H1 (cell line): ENCODE data around the gene NIM1K. TPM values are rescaled to one million over a fixed set of nuclear protein-coding genes. Genes with fewer than 3 reads are reported as not detected.

Source experiments
- CTCF ChIA-PET: fragments of 300-600 bp; sonication (Branson Sonifier 250); formaldehyde crosslinking; loops from one replicate; lab custom pipeline; 2021; ENCODE audit not compliant: partially characterized antibody; lab: Charles Lee
- POLR2A ChIA-PET: fragments of 300-600 bp; sonication (Branson Sonifier 250); formaldehyde crosslinking; loops from one replicate; lab custom pipeline; 2021; ENCODE audit warnings: inconsistent platforms; ENCODE audit not compliant: partially characterized antibody; lab: Charles Lee
- DNase-seq, 2 experiments: peaks; one replicate each; pipeline versions ENCODE4 v3.0.0 to v3.0.0-alpha.2; 2010 to 2022; ENCODE audit warnings: low spot score in 2 of 2, low read depth in 1 of 2, mixed read lengths in 1 of 2
- FAIRE-seq: peaks from 2 replicates; lab custom pipeline; 2011; peaks lifted over from hg19 to GRCh38; lab: Jason Lieb, UNC
- H2AFZ ChIP-seq: 2 replicates; pipeline ENCODE4 v1.8.1; 2012; ENCODE audit warnings: low read length, inconsistent platforms
- H2AK5ac ChIP-seq: 2 replicates; pipeline ENCODE4 v1.6.1; 2013; ENCODE audit warnings: low read depth, low read length
- H2BK120ac ChIP-seq: replicated peaks from 2 replicates; pipeline ENCODE3; 2013; ENCODE audit warnings: low read depth, low read length, inconsistent platforms
- H2BK12ac ChIP-seq: 2 replicates; pipeline ENCODE4 v1.6.1; 2013; ENCODE audit warnings: low read depth, low read length
- H2BK15ac ChIP-seq: 2 replicates; pipeline ENCODE4 v1.6.1; 2013; ENCODE audit warnings: low read length
- H2BK20ac ChIP-seq: 2 replicates; pipeline ENCODE4 v1.6.1; 2013; ENCODE audit warnings: low read length
- H2BK5ac ChIP-seq: 2 replicates; pipeline ENCODE4 v1.6.1; 2013; ENCODE audit warnings: low read depth, low read length
- H3K14ac ChIP-seq: 2 replicates; pipeline ENCODE4 v1.6.1; 2013; ENCODE audit warnings: inconsistent platforms; ENCODE audit not compliant: insufficient read length
- H3K18ac ChIP-seq: 2 replicates; pipeline ENCODE4 v1.6.1; 2013; ENCODE audit warnings: low read length; ENCODE audit errors: extremely low read depth
- H3K23ac ChIP-seq: 2 replicates; pipeline ENCODE4 v1.6.1; 2013; ENCODE audit warnings: inconsistent platforms; ENCODE audit not compliant: insufficient read length
- H3K23me2 ChIP-seq: 2 replicates; pipeline ENCODE4 v1.6.1; 2013; ENCODE audit warnings: low read depth, low read length
- H3K27ac ChIP-seq: 2 replicates; pipeline ENCODE4 v1.6.1; 2011; ENCODE audit warnings: low read depth, low read length, inconsistent platforms
- H3K27me3 ChIP-seq, 4 experiments: replicated peaks in 1 of 4; 1 replicate in 1 of 4; 2 replicates in 3 of 4; pipeline versions ENCODE4 v1.6.1 to v1.8.1; 2011 to 2013; ENCODE audit warnings: low read length in 3 of 4, mild to moderate bottlenecking in 3 of 4, inconsistent platforms in 2 of 4, mixed read lengths in 2 of 4, moderate library complexity in 1 of 4; ENCODE audit not compliant: control insufficient read depth in 3 of 4, insufficient read depth in 3 of 4; ENCODE audit errors: extremely low read depth in 1 of 4
- H3K36me3 ChIP-seq, 4 experiments: 2 replicates each; pipeline versions ENCODE4 v1.6.1 to v1.8.1; 2011 to 2013; ENCODE audit warnings: mild to moderate bottlenecking in 4 of 4, low read length in 3 of 4, moderate library complexity in 2 of 4, control low read depth in 1 of 4, inconsistent platforms in 1 of 4; ENCODE audit not compliant: insufficient read depth in 4 of 4, control insufficient read depth in 2 of 4
- H3K4ac ChIP-seq: replicated peaks from 2 replicates; pipeline ENCODE3; 2013; ENCODE audit warnings: low read length, low read depth, mixed read lengths, inconsistent platforms; ENCODE audit not compliant: insufficient read length
- H3K4me1 ChIP-seq, 4 experiments: replicated peaks in 1 of 4; 1 replicate in 1 of 4; 2 replicates in 3 of 4; pipeline versions ENCODE4 v1.6.1 to v1.8.1; 2011 to 2013; ENCODE audit warnings: low read length in 3 of 4, inconsistent platforms in 2 of 4, mixed read lengths in 1 of 4; ENCODE audit not compliant: insufficient read depth in 4 of 4, control insufficient read depth in 3 of 4
- H3K4me2 ChIP-seq, 2 experiments: 2 replicates each; pipeline versions ENCODE4 v1.6.1 to v1.8.1; 2011 to 2013; ENCODE audit warnings: low read depth in 2 of 2, low read length in 2 of 2, control low read depth in 1 of 2, inconsistent platforms in 1 of 2, mild to moderate bottlenecking in 1 of 2; ENCODE audit not compliant: insufficient read depth in 1 of 2
- H3K4me3 ChIP-seq, 4 experiments: fragments of 200-600, 300-600 bp in 1 of 4; sonication (generic), shearing (Covaris generic), sonication (Bioruptor Twin) in 1 of 4; 2 replicates each; pipeline versions ENCODE4 v1.5.1 to v1.8.1; 2011 to 2016; ENCODE audit warnings: low read length in 4 of 4, low read depth in 3 of 4, control low read depth in 2 of 4, inconsistent platforms in 2 of 4, mild to moderate bottlenecking in 2 of 4, mixed read lengths in 1 of 4, moderate library complexity in 1 of 4; ENCODE audit not compliant: insufficient read depth in 2 of 4; ENCODE audit errors: extremely low read depth in 1 of 4
- H3K56ac ChIP-seq: replicated peaks from 2 replicates; pipeline ENCODE3; 2013; ENCODE audit warnings: low read depth, mild to moderate bottlenecking, mixed read lengths, low read length, inconsistent platforms; ENCODE audit not compliant: insufficient read length
- H3K79me1 ChIP-seq: 2 replicates; pipeline ENCODE4 v1.6.1; 2013; ENCODE audit warnings: low read depth, low read length, control low read depth
- H3K79me2 ChIP-seq, 2 experiments: 2 replicates each; pipeline versions ENCODE4 v1.6.1 to v1.8.1; 2012 to 2013; ENCODE audit warnings: low read length in 2 of 2, mild to moderate bottlenecking in 2 of 2, inconsistent platforms in 1 of 2; ENCODE audit not compliant: insufficient read depth in 2 of 2, control insufficient read depth in 1 of 2
- H3K9ac ChIP-seq, 4 experiments: replicated peaks in 1 of 4; 1 replicate in 1 of 4; 2 replicates in 3 of 4; pipeline versions ENCODE4 v1.6.1 to v1.8.1; 2011 to 2013; ENCODE audit warnings: low read depth in 3 of 4, low read length in 3 of 4, control low read depth in 2 of 4, mild to moderate bottlenecking in 2 of 4, moderate library complexity in 2 of 4, inconsistent platforms in 1 of 4; ENCODE audit errors: extremely low read depth in 1 of 4
- H3K9me3 ChIP-seq, 2 experiments: 2 replicates each; pipeline versions ENCODE4 v1.6.1 to v1.8.1; 2012 to 2013; ENCODE audit warnings: mild to moderate bottlenecking in 2 of 2, moderate library complexity in 2 of 2, control low read depth in 1 of 2, inconsistent platforms in 1 of 2, low read depth in 1 of 2, low read length in 1 of 2, mixed read lengths in 1 of 2; ENCODE audit not compliant: insufficient read depth in 2 of 2
- H4K20me1 ChIP-seq, 2 experiments: replicated peaks in 1 of 2; 2 replicates each; pipeline versions ENCODE3 to v1.8.1; 2011 to 2013; ENCODE audit warnings: inconsistent platforms in 2 of 2, low read length in 2 of 2, mild to moderate bottlenecking in 1 of 2; ENCODE audit not compliant: insufficient read depth in 2 of 2, control insufficient read depth in 1 of 2
- H4K5ac ChIP-seq: 2 replicates; pipeline ENCODE4 v1.6.1; 2013; ENCODE audit warnings: low read length, low read depth, mixed read lengths, inconsistent platforms; ENCODE audit not compliant: insufficient read length
- H4K8ac ChIP-seq: 2 replicates; pipeline ENCODE4 v1.8.0; 2013; ENCODE audit warnings: mild to moderate bottlenecking, moderate library complexity, low read length, inconsistent platforms; ENCODE audit not compliant: insufficient read depth; ENCODE audit errors: extremely low read depth
- H4K91ac ChIP-seq: replicated peaks from 2 replicates; pipeline ENCODE3; 2013; ENCODE audit warnings: low read length, mixed read lengths, inconsistent platforms; ENCODE audit not compliant: insufficient read length
- ATF2 ChIP-seq: IDR thresholded peaks from 2 replicates; pipeline ENCODE4 v1.6.1; 2012; ENCODE audit warnings: low read length, inconsistent platforms
- BCL11A ChIP-seq, 2 experiments: IDR thresholded peaks; one replicate each; pipeline ENCODE4 v1.6.1; 2011; ENCODE audit warnings: low read depth in 2 of 2, low read length in 2 of 2, mild to moderate bottlenecking in 2 of 2
- CREB1 ChIP-seq: IDR thresholded peaks from 2 replicates; pipeline ENCODE4 v1.6.1; 2012; ENCODE audit warnings: inconsistent platforms
- EGR1 ChIP-seq: IDR thresholded peaks from 2 replicates; pipeline ENCODE4 v1.6.1; 2011; ENCODE audit warnings: low read depth, low read length, borderline replicate concordance
- FOSL1 ChIP-seq: IDR thresholded peaks from 2 replicates; pipeline ENCODE4 v1.6.1; 2011; ENCODE audit warnings: mild to moderate bottlenecking, low read depth, low read length, moderate library complexity; ENCODE audit not compliant: insufficient read depth
- KDM4A ChIP-seq: IDR thresholded peaks from one replicate; pipeline ENCODE4 v1.7.1; 2012; ENCODE audit warnings: low read depth, mild to moderate bottlenecking, moderate library complexity, low read length, inconsistent platforms; ENCODE audit not compliant: severe bottlenecking
- KDM5A ChIP-seq: fragments of 200-600 bp; IDR thresholded peaks from 2 replicates; pipeline ENCODE4 v1.7.1; 2012; ENCODE audit warnings: mild to moderate bottlenecking, low read length, inconsistent platforms, mixed read lengths
- NANOG ChIP-seq: IDR thresholded peaks from 2 replicates; pipeline ENCODE4 v1.6.1; 2011; ENCODE audit warnings: low read length, low read depth, mild to moderate bottlenecking, inconsistent platforms; ENCODE audit not compliant: insufficient read depth, poor library complexity, severe bottlenecking
- TAF7 ChIP-seq: optimal IDR thresholded peaks from 2 replicates; pipeline ENCODE3; 2011; ENCODE audit warnings: low read depth, mild to moderate bottlenecking, inconsistent platforms, low read length, moderate library complexity, borderline replicate concordance
- WGBS, 2 experiments: shearing (Covaris generic) in 1 of 2; methylation state at CpG; one replicate each; pipeline versions ENCODE4 v1.1.6 to v1.1.7; 2013 to 2015; ENCODE audit warnings: low lambda C conversion rate in 2 of 2, mixed read lengths in 2 of 2, inconsistent platforms in 1 of 2, low coverage in 1 of 2, missing lambda C conversion rate in 1 of 2; ENCODE audit not compliant: insufficient replicate concordance in 2 of 2, insufficient coverage in 1 of 2, insufficient read length in 1 of 2; ENCODE audit errors: extremely low coverage in 1 of 2, missing lambda C conversion rate in 1 of 2; 5-methylcytosine and 5-hydroxymethylcytosine counted together
- polyA plus RNA-seq, 7 experiments: library from polyadenylated mRNA; depleted of rRNA in 3 of 7; stranded (reverse) in 5 of 7; unstranded in 2 of 7; fragments of >200 nt in 5 of 7; fragments of 200-250 nt in 2 of 7; gene quantifications; 1 replicate in 5 of 7; 2 replicates in 1 of 7; 4 replicates in 1 of 7; pipeline versions ENCODE4 v1.2.1 to v1.2.3, GENCODE V29; 2011 to 2013; ENCODE audit warnings: missing spikeins in 2 of 7, mixed read lengths in 2 of 7
- total RNA-seq: library from RNA; stranded (reverse); fragmentation: NEBNext Ultra II Directional; extraction: Animal tissue kit (Norgen Biotek cat#: 25700); gene quantifications from 2 replicates; pipeline ENCODE4 v1.2.1, GENCODE V29; 2021

The NIM1K gene
- total and polyA plus RNA-seq, 2 of the 8 experiments (the other 6 are each of a cell fraction or from before 2014, with no cell fraction given): not detected

- H4K20me1 ChIP-seq: peaks cover 13 to 40% of the 10 kb centered on the region in 2 experiments
- 93% methylated on average over 3 of the region's 3 CpGs; no CpG with 5 or more reads in 1 of the 2 experiments for WGBS, 2 experiments
- no peak overlapping the region for H3K23ac ChIP-seq
- H3K4me1 ChIP-seq: peaks cover 2 to 5% (median 3%) of the 10 kb centered on the region in 4 experiments; a peak in 6 of 7 replicates
- H2AK5ac ChIP-seq: no peak overlapping the region
- no peak overlapping the region for H2BK20ac ChIP-seq
- H2BK12ac ChIP-seq: no peak overlapping the region
- peaks cover 1% of the 10 kb centered on the region; the same call in 1 of the 2 replicates for H3K23me2 ChIP-seq
- H4K8ac ChIP-seq: no peak overlapping the region
- no peak overlapping the region for H3K9ac ChIP-seq
- H2BK5ac ChIP-seq: no peak overlapping the region
- no peaks in the 10 kb centered on the region for H3K27me3 ChIP-seq
- TF ChIP-seq NANOG: no peak
- no peak for TF ChIP-seq EGR1
- no peak for TF ChIP-seq FOSL1
- no peak for TF ChIP-seq TAF7
- no peak for TF ChIP-seq CREB1
- no peak for TF ChIP-seq ATF2
- TF ChIP-seq BCL11A (IDR thresholded peaks at IDR 0.05; ENCODE audit: low read depth in 2 of 2, low read length in 2 of 2): no peak
- no peak for TF ChIP-seq KDM5A
- no peak for TF ChIP-seq KDM4A
- H2BK120ac ChIP-seq: no peak overlapping the region
- H3K79me1 ChIP-seq: peaks cover 2% of the 10 kb centered on the region
- H2BK15ac ChIP-seq: no peak overlapping the region
- no peak overlapping the region for H3K4ac ChIP-seq
- no peak overlapping the region for H3K18ac ChIP-seq
- no peak for DNase-seq
- H3K4me3 ChIP-seq: no peak overlapping the region
- H3K27ac ChIP-seq: no peak overlapping the region
- CTCF ChIA-PET: interaction anchor here (2.9 kb wide), 1 partner anchor 11 kb away, joined by 8 read pairs; the partner anchor contains the start of gene HMGCS1
- no peak overlapping the region for H2AFZ ChIP-seq
- no peak overlapping the region for H4K91ac ChIP-seq
- no peak overlapping the region for H3K4me2 ChIP-seq
- POLR2A ChIA-PET: interaction anchor here (1.2 kb wide), 1 partner anchor 11 kb away, joined by 3 read pairs; no protein-coding TSS in a partner anchor
- H3K9me3 ChIP-seq: no peaks in the 10 kb centered on the region
- peaks cover 9 to 58% (median 26%) of the 10 kb centered on the region in 4 experiments for H3K36me3 ChIP-seq
- H3K79me2 ChIP-seq: peaks cover 5 to 89% of the 10 kb centered on the region in 2 experiments
- H3K56ac ChIP-seq: no peak overlapping the region
- H4K5ac ChIP-seq: no peak overlapping the region
- H3K14ac ChIP-seq: no peak overlapping the region
- no peak for FAIRE-seq
Measured at GRCh38 chr5:43301653-43302091, 109.6 kb downstream of the NIM1K start.
